Epithelial cell of esophagus (primary cell): ENCODE measurements around the gene ZNF236.

ENCODE experiments used
- DNase-seq: peaks from one replicate; pipeline ENCODE4 v3.0.0; 2010; ENCODE audit warnings: low read depth
- H3K4me3 ChIP-seq: 2 replicates; pipeline ENCODE4 v1.5.1; 2011; ENCODE audit warnings: mild to moderate bottlenecking, low read length, control low read depth
- CTCF ChIP-seq: IDR thresholded peaks from 2 replicates; pipeline ENCODE4 v1.5.1; 2011; ENCODE audit warnings: low read depth, mild to moderate bottlenecking, low read length, control low read depth, inconsistent platforms; ENCODE audit not compliant: insufficient read depth; ENCODE audit errors: missing control alignments

Gene ZNF236

GRCh38 chr18:76874642-76875389, 52.5 kb downstream of the ZNF236 start:
- no peak overlapping the region for H3K4me3 ChIP-seq
- no peak for TF ChIP-seq CTCF
- peak; percentile 18 for DNase-seq

GRCh38 chr18:76875390-76876325, 53.3 kb downstream of the ZNF236 start:
- DNase-seq, result peak; percentile 64
- TF ChIP-seq CTCF, result peak; percentile 66
- no peak overlapping the region for H3K4me3 ChIP-seq

GRCh38 chr18:76878426-76878825, 56.1 kb downstream of the ZNF236 start:
- H3K4me3 ChIP-seq, result no peak overlapping the region
- DNase-seq, result no peak
- no peak for TF ChIP-seq CTCF

- no peak for TF ChIP-seq CTCF
- DNase-seq, result no peak
- no peak overlapping the region for H3K4me3 ChIP-seq
These were observed 57.7 kb downstream of the ZNF236 start for GRCh38 chr18:76880026-76880425.

- TF ChIP-seq CTCF, result no peak
- no peak for DNase-seq
- no peak overlapping the region for H3K4me3 ChIP-seq
These were observed 59.4 kb downstream of the ZNF236 start for GRCh38 chr18:76881744-76882143.

- no peak overlapping the region for H3K4me3 ChIP-seq
- no peak for DNase-seq
- TF ChIP-seq CTCF, result no peak
These were observed 59.8 kb downstream of the ZNF236 start for GRCh38 chr18:76882146-76882545.
